ENCODE results near the gene MRPL46.
A peak's percentile ranks its signal among the peaks of the same experiment; 100 is the strongest.
"Not testable (repeated sequence)": the region's sequence is repeated elsewhere in the genome, so short reads cannot be mapped to it uniquely, and the experiment has no call there.

Gene MRPL46

DNA sequence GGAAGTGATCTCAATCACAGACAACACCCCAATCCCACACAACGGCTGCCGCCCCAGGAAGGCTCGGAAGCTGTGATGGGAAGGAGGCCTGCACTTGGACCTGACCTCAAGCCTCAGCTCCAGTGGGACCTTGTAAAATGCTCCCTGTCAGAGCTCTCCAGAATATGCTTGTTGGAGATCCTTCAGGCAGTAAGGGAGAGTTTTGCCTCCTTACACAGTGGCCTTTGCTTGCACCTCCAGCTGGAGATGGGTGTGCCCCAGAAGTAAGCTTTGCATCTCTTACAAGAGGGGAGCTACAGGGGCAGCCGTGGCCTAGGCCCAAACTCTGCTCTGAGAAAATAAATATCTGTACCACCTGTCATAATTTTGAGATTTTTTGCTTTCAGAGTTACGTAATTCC lies 10.7 kb upstream of the MRPL46 start:
- TF ChIP-seq CTCF (IDR thresholded peaks at IDR 0.05; ENCODE audit: low read depth, low read length) = no peak
- TF ChIP-seq POLR2A (IDR thresholded peaks at IDR 0.05; ENCODE audit: extremely low read depth, insufficient read length) = no peak
- TF ChIP-seq, protein P1, sequence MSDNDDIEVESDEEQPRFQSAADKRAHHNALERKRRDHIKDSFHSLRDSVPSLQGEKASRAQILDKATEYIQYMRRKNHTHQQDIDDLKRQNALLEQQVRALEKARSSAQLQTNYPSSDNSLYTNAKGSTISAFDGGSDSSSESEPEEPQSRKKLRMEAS (IDR thresholded peaks at IDR 0.05; ENCODE audit: low read depth, low read length) = no peak
- TF ChIP-seq MYC (IDR thresholded peaks at IDR 0.05; ENCODE audit: low read depth, low read length) = no peak
- DNase-seq (ENCODE audit: low read depth) = no peak
- H3K4me3 ChIP-seq (ENCODE audit: low read depth, low read length) = no peak overlapping the region

- no peak overlapping the region for H3K4me3 ChIP-seq (ENCODE audit: low read depth, low read length)
- TF ChIP-seq, protein P1 (IDR thresholded peaks at IDR 0.05; ENCODE audit: low read depth, low read length) = no peak
- TF ChIP-seq POLR2A (IDR thresholded peaks at IDR 0.05; ENCODE audit: extremely low read depth, insufficient read length) (no peak), CTCF (IDR thresholded peaks at IDR 0.05; ENCODE audit: low read depth, low read length) (no peak), MYC (IDR thresholded peaks at IDR 0.05; ENCODE audit: low read depth, low read length) (no peak)
- DNase-seq (ENCODE audit: low read depth) = no peak
Measured at GRCh38 chr15:88477126-88477525, 9.9 kb upstream of the MRPL46 start.

DNA sequence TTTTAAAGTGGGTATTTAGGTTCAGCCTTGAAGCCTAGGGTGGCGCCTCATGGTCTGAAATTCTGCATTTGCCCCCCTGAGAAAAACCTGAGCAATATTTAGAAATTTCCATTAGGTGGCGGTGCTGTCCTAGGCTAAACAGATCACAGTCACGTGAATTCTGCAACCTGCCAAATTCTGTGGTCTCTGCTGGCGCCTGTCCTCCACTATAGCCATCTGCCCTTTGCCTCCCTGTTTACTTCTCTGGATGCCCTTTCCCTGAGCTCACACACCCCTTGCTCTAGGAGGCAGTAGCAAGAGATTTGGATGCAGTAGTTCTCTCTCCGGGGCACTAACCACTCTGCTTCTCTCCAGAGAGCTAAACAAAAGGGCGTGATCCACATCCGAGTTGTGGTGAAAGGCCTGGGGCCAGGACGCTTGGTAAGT lies 9.5 kb upstream of the MRPL46 start:
- peak; percentile 61 for DNase-seq (ENCODE audit: low read depth)
- peak; percentile 38 for TF ChIP-seq CTCF (IDR thresholded peaks at IDR 0.05; ENCODE audit: low read depth, low read length)
- TF ChIP-seq MYC (IDR thresholded peaks at IDR 0.05; ENCODE audit: low read depth, low read length) = no peak
- TF ChIP-seq POLR2A (IDR thresholded peaks at IDR 0.05; ENCODE audit: extremely low read depth, insufficient read length) = no peak
- TF ChIP-seq, protein P1 (IDR thresholded peaks at IDR 0.05; ENCODE audit: low read depth, low read length) = peak; percentile 59
- no peak overlapping the region for H3K4me3 ChIP-seq (ENCODE audit: low read depth, low read length)

DNA sequence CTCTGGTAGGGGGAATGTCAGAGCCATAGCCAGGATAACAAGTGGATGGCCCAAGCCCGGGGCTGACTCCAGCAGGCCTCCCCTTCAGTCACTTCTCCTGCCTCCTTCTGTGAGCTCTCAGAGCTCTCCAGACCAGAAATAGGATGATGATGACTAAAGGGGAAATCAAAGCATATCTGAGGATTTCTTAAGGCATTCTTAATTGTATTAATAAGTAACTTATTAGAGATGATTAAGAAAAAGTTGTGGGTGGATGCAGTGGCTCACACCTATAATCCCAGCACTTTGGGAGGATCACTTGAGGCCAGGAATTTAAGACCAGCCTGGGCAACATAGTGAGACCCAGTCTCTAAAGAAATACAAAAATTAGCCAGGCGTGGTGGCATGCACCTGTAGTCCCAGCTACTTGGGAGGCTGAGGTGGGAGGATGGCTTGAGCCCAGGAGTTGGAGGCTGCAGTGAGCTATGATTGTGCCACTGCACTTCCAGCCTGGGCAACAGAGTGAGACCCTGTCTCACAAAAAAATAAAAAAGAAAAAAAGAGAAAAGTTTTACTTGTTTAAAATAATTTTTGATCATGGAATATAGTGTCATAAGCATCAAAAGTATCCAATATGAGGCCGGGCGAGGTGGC lies 6.6 kb upstream of the MRPL46 start:
- DNase-seq (ENCODE audit: low read depth); H3K4me3 ChIP-seq (ENCODE audit: low read depth, low read length): not testable (repeated sequence)

- DNase-seq (ENCODE audit: low read depth) = no peak
- H3K4me3 ChIP-seq (ENCODE audit: low read depth, low read length) = no peak overlapping the region
- no peak for TF ChIP-seq POLR2A (IDR thresholded peaks at IDR 0.05; ENCODE audit: extremely low read depth, insufficient read length)
- no peak for TF ChIP-seq CTCF (IDR thresholded peaks at IDR 0.05; ENCODE audit: low read depth, low read length)
- TF ChIP-seq MYC (IDR thresholded peaks at IDR 0.05; ENCODE audit: low read depth, low read length) = no peak
- TF ChIP-seq, protein P1 (IDR thresholded peaks at IDR 0.05; ENCODE audit: low read depth, low read length) = no peak
Measured at GRCh38 chr15:88472225-88472624, 5.0 kb upstream of the MRPL46 start.

DNA sequence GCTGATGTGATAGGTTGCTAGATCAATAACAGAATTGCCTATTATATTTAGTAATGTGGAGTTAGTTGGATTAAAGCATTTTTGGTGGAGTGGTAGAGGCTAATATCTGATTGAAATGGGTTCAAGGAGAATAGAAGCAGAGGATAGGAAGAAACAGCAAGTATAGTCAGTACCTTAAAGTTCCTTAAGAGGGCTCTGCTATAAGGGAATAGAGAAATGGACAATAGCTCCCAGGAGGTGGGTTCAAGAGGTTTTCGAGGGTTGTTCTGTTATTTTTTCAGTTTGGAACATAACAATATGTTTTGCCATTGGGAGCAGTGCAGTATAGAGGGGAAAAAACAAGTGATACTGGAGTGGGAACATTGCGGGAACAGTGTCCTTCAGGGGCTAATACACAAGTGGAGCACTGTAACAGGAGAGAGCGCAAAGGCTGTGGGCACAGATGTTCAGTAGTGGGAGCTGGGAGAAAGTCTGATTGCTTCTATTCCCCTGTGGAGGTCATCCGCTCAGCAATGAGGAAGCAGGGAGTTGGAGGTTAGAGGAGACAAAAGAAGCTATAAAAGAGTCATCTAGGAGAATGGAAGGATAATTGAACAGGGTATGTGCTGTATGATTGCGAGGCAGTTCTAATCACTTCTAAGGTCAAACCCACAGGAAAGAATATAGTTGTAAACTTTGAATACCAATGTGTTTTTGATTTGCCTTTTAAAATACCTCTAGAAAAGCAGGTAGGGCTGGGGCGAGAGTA lies 3.6 kb upstream of the MRPL46 start:
- no peak for TF ChIP-seq CTCF (IDR thresholded peaks at IDR 0.05; ENCODE audit: low read depth, low read length)
- no peak for TF ChIP-seq POLR2A (IDR thresholded peaks at IDR 0.05; ENCODE audit: extremely low read depth, insufficient read length)
- TF ChIP-seq MYC (IDR thresholded peaks at IDR 0.05; ENCODE audit: low read depth, low read length) = no peak
- TF ChIP-seq, protein P1 (IDR thresholded peaks at IDR 0.05; ENCODE audit: low read depth, low read length) = no peak
- DNase-seq (ENCODE audit: low read depth) = no peak
- no peak overlapping the region for H3K4me3 ChIP-seq (ENCODE audit: low read depth, low read length)

Measured in NB4 (cell line).